Caco-2 (cell line): Measurements from ENCODE around the gene RABGAP1L. TPM values are rescaled to one million over a fixed set of nuclear protein-coding genes. Genes with fewer than 3 reads are reported as not detected.

Experiments
- BruUV-seq: library from RNA; stranded (reverse); fragments of 400-500 nt; replicated peaks from 2 replicates; lab custom pipeline; 2021; lab: Mats Ljungman, UMichigan
- CTCF ChIA-PET: fragments of 300-600 bp; sonication (Branson Sonifier 250); formaldehyde crosslinking; loops from one replicate; lab custom pipeline; 2022; ENCODE audit warnings: antibody characterized with exemption; lab: Charles Lee
- POLR2A ChIA-PET: fragments of 300-600 bp; sonication (Branson Sonifier 250); formaldehyde crosslinking; loops from one replicate; lab custom pipeline; 2022; ENCODE audit warnings: antibody characterized with exemption; lab: Charles Lee
- DNase-seq, 2 experiments: peaks; one replicate each; pipeline versions ENCODE4 v3.0.0 to v3.0.0-alpha.2; 2020 to 2022
- H3K27me3 ChIP-seq: replicated peaks from 2 replicates; pipeline ENCODE4 v1.6.0; 2011; ENCODE audit warnings: low read length; ENCODE audit not compliant: control insufficient read depth, insufficient read depth
- H3K36me3 ChIP-seq: 2 replicates; pipeline ENCODE4 v1.5.1; 2011; ENCODE audit warnings: low read length; ENCODE audit not compliant: control insufficient read depth, insufficient read depth
- H3K4me1 ChIP-seq: fragments of 250-450 bp; sonication (Bioruptor Pico); 2 replicates; pipeline ENCODE4 v1.5.1; 2020; ENCODE audit warnings: mild to moderate bottlenecking
- H3K4me3 ChIP-seq: 2 replicates; pipeline ENCODE4 v1.5.1; 2011; ENCODE audit warnings: low read depth, mild to moderate bottlenecking, control low read depth, low read length
- H3K9me3 ChIP-seq: fragments of 250-450 bp; sonication (Bioruptor Pico); 2 replicates; pipeline ENCODE4 v1.5.1; 2020; ENCODE audit warnings: mild to moderate bottlenecking, moderate library complexity
- H3K27ac Mint-ChIP-seq: one replicate; pipeline ENCODE4 v1.8.0; 2022; ENCODE audit warnings: mixed read lengths; ENCODE audit not compliant: unreplicated experiment
- H3K27me3 Mint-ChIP-seq: one replicate; pipeline ENCODE4 v1.8.0; 2022; ENCODE audit warnings: mixed read lengths; ENCODE audit not compliant: insufficient read depth, unreplicated experiment
- H3K36me3 Mint-ChIP-seq: one replicate; pipeline ENCODE4 v1.8.0; 2022; ENCODE audit warnings: mild to moderate bottlenecking, mixed read lengths; ENCODE audit not compliant: insufficient read depth, unreplicated experiment
- H3K4me1 Mint-ChIP-seq: one replicate; pipeline ENCODE4 v1.8.0; 2022; ENCODE audit warnings: low read depth, mixed read lengths; ENCODE audit not compliant: unreplicated experiment
- H3K4me3 Mint-ChIP-seq: one replicate; pipeline ENCODE4 v1.8.0; 2022; ENCODE audit warnings: mild to moderate bottlenecking, moderate library complexity, mixed read lengths; ENCODE audit not compliant: unreplicated experiment
- H3K9me3 Mint-ChIP-seq: one replicate; pipeline ENCODE4 v1.8.0; 2022; ENCODE audit warnings: mixed read lengths; ENCODE audit not compliant: unreplicated experiment
- intact Hi-C: fragments of 100-400 bp; cut with micrococcal nuclease; formaldehyde crosslinking; loops from one replicate; pipeline ENCODE4 v1.10.0; 2022; ENCODE audit not compliant: unreplicated experiment
- total RNA-seq: library from RNA; stranded (reverse); gene quantifications from 2 replicates; pipeline ENCODE4 v1.2.3, GENCODE V29; 2022
- TF ChIP-seq, protein P1 (sequence below), 2 experiments: fragments of 200-600 bp in 1 of 2; IDR thresholded peaks; 1 replicate in 1 of 2; 2 replicates in 1 of 2; pipeline versions ENCODE4 v1.5.1 to v1.8.0; 2011 to 2022; ENCODE audit warnings: antibody characterized with exemption in 1 of 2, control low read depth in 1 of 2, inconsistent platforms in 1 of 2, low read depth in 1 of 2, low read length in 1 of 2, mild to moderate bottlenecking in 1 of 2, moderate library complexity in 1 of 2; ENCODE audit not compliant: insufficient read depth in 1 of 2, severe bottlenecking in 1 of 2, unreplicated experiment in 1 of 2

RABGAP1L gene
- total RNA-seq, 1 experiment from 2014 or later = 20.3 TPM

DNA sequence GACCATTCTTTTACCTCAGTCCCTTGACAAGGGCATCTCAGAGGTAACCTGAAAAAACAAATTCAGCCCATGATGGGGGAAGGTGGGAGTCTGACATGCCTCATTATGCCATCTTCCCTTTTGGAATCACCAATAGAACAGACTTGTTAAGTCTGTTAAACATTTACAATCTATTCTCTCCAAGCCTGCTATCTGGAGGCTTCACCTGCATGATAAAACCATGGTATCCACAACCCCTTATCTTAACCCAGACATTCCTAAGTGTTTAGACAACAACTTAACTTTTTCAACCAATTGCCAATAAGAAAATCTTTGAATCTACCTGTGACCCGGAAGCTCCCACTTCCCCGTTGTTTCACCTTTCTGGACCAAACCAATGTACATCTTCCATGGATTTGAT is 607.4 kb downstream of the RABGAP1L start:
- no peaks in the 10 kb centered on the region for H3K36me3 ChIP-seq
- DNase-seq = peak in 1 of 2 experiments; percentile 22
- TF ChIP-seq, protein P1, sequence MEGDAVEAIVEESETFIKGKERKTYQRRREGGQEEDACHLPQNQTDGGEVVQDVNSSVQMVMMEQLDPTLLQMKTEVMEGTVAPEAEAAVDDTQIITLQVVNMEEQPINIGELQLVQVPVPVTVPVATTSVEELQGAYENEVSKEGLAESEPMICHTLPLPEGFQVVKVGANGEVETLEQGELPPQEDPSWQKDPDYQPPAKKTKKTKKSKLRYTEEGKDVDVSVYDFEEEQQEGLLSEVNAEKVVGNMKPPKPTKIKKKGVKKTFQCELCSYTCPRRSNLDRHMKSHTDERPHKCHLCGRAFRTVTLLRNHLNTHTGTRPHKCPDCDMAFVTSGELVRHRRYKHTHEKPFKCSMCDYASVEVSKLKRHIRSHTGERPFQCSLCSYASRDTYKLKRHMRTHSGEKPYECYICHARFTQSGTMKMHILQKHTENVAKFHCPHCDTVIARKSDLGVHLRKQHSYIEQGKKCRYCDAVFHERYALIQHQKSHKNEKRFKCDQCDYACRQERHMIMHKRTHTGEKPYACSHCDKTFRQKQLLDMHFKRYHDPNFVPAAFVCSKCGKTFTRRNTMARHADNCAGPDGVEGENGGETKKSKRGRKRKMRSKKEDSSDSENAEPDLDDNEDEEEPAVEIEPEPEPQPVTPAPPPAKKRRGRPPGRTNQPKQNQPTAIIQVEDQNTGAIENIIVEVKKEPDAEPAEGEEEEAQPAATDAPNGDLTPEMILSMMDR (IDR thresholded peaks at IDR 0.05; ENCODE audit: insufficient read depth in 1 of 2, low read depth in 1 of 2, low read length in 1 of 2, severe bottlenecking in 1 of 2, unreplicated experiment in 1 of 2) = no peak
- Mint-ChIP-seq H3K4me3 (peak overlapping the region; percentile 31), H3K4me1 (peaks cover 34% of the 10 kb centered on the region), H3K27me3 (no peaks in the 10 kb centered on the region), H3K27ac (peak overlapping the region; percentile 79), H3K9me3 (no peaks in the 10 kb centered on the region), H3K36me3 (no peaks in the 10 kb centered on the region)
- no peaks in the 10 kb centered on the region for H3K27me3 ChIP-seq
- H3K9me3 ChIP-seq = no peaks in the 10 kb centered on the region
- H3K4me1 ChIP-seq = peaks cover 23% of the 10 kb centered on the region
- POLR2A ChIA-PET = no interaction called here
- intact Hi-C loops = no loop called here
- CTCF ChIA-PET = no interaction called here
- BruUV-seq = no TSS peak
- no peak overlapping the region for H3K4me3 ChIP-seq

DNA sequence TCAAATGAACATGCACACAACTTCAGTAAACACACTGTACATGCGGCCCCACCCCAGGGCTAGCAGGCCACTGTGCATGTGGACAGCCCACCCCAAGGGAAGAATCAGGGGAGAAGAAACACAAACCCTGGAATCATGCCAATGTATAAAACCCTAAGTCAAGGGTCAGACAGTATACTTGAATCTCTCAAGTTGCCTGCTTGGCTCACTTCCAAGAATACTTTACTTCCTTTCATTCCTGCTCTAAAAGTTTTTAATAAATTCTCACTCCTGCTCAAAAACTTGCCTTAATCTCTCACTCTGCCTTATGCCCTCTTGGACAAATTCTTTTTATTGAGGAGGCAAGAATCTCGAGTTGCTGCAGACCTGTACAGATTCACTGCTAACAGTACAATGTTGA is 609.2 kb downstream of the RABGAP1L start:
- Mint-ChIP-seq H3K9me3 (no peaks in the 10 kb centered on the region), H3K27ac (no peak overlapping the region), H3K4me3 (no peak overlapping the region), H3K36me3 (no peaks in the 10 kb centered on the region), H3K27me3 (no peaks in the 10 kb centered on the region), H3K4me1 (peaks cover 34% of the 10 kb centered on the region)
- CTCF ChIA-PET = no interaction called here
- BruUV-seq = no TSS peak
- Histone ChIP-seq H3K4me3 (no peak overlapping the region), H3K9me3 (no peaks in the 10 kb centered on the region), H3K36me3 (no peaks in the 10 kb centered on the region), H3K4me1 (peaks cover 23% of the 10 kb centered on the region), H3K27me3 (no peaks in the 10 kb centered on the region)
- intact Hi-C loops = no loop called here
- TF ChIP-seq, protein P1 (IDR thresholded peaks at IDR 0.05; ENCODE audit: insufficient read depth in 1 of 2, low read depth in 1 of 2, low read length in 1 of 2, severe bottlenecking in 1 of 2, unreplicated experiment in 1 of 2) = no peak
- POLR2A ChIA-PET = no interaction called here
- DNase-seq = no peak

DNA sequence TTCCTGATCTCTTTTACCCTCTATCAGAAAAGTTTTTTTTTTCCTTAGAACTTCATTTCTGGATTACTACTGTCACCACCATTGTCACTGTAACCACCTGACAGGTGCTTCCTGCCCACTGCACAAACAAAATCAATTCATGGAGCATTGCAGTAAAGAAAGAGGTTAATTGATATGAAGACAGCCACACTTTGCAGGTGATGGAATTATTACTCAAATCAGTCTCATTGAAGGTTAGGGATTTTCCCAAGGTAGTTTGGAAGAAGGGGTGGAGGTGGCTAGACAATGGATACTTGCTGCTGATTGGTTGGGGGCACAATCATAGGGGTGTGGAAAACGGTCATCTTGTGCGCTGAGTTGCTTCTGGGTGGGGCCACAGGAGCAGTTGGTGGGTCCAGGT is 609.6 kb downstream of the RABGAP1L start:
- no peak overlapping the region for H3K4me3 Mint-ChIP-seq
- no peaks in the 10 kb centered on the region for H3K9me3 ChIP-seq
- H3K4me1 ChIP-seq = peaks cover 23% of the 10 kb centered on the region
- no peaks in the 10 kb centered on the region for H3K36me3 Mint-ChIP-seq
- TF ChIP-seq, protein P1 (IDR thresholded peaks at IDR 0.05; ENCODE audit: insufficient read depth in 1 of 2, low read depth in 1 of 2, low read length in 1 of 2, severe bottlenecking in 1 of 2, unreplicated experiment in 1 of 2) = no peak
- DNase-seq = no peak
- no peaks in the 10 kb centered on the region for H3K27me3 Mint-ChIP-seq
- ChIA-PET POLR2A (no interaction called here), CTCF (interaction anchor here (2.0 kb wide), 1 partner anchor 230 kb away, joined by 12 read pairs; the partner anchor contains the start of gene CACYBP)
- peaks cover 34% of the 10 kb centered on the region for H3K4me1 Mint-ChIP-seq
- BruUV-seq = no TSS peak
- H3K27me3 ChIP-seq = no peaks in the 10 kb centered on the region
- H3K4me3 ChIP-seq = no peak overlapping the region
- no peaks in the 10 kb centered on the region for H3K36me3 ChIP-seq
- no peaks in the 10 kb centered on the region for H3K9me3 Mint-ChIP-seq
- H3K27ac Mint-ChIP-seq = no peak overlapping the region
- intact Hi-C loops = no loop called here
